ENCODE measurements around the gene RAB1B.
"Not testable (repeated sequence)": the region's sequence is repeated elsewhere in the genome, so short reads cannot be mapped to it uniquely, and the experiment has no call there.

RAB1B gene

DNA sequence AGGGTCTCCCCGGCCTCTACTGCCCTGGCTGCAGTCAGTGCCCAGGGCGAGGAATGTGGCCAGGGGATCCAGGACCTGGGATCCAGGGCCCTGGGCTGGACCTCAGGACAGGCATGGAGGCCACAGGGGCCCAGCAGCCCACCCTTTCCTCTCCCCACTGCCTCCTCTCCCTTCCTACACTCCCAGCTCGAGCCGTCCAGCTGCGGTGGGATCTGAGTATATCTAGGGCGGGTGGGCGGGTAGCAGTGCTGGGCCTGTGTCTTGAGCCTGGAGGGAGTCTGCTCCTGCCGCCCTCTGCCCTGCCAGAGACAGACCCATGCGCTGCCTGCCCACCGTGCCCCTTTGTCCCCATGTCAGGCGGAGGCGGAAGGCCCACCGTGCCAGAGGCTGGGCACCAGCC, 8.2 kb downstream of the RAB1B start:
- H3K27ac ChIP-seq (ENCODE audit: low read depth, low read length); H3K27me3 ChIP-seq (ENCODE audit: insufficient read depth, low read length); H3K4me1 ChIP-seq (ENCODE audit: control insufficient read depth, insufficient read depth, low read length, unreplicated experiment); H3K36me3 ChIP-seq (ENCODE audit: insufficient read depth, low read length); H2AFZ ChIP-seq (ENCODE audit: low read length, unreplicated experiment); H3K79me2 ChIP-seq (ENCODE audit: control insufficient read depth, insufficient read depth, low read length, unreplicated experiment); H3K4me3 ChIP-seq (ENCODE audit: low read depth, low read length): not testable (repeated sequence)

GRCh38 chr11:66277064-66277463, 8.6 kb downstream of the RAB1B start:
- not testable (repeated sequence) for H3K4me3 ChIP-seq (ENCODE audit: low read depth, low read length); H3K27ac ChIP-seq (ENCODE audit: low read depth, low read length); H3K27me3 ChIP-seq (ENCODE audit: insufficient read depth, low read length); H2AFZ ChIP-seq (ENCODE audit: low read length, unreplicated experiment); H3K79me2 ChIP-seq (ENCODE audit: control insufficient read depth, insufficient read depth, low read length, unreplicated experiment); H3K36me3 ChIP-seq (ENCODE audit: insufficient read depth, low read length); H3K4me1 ChIP-seq (ENCODE audit: control insufficient read depth, insufficient read depth, low read length, unreplicated experiment)

DNA sequence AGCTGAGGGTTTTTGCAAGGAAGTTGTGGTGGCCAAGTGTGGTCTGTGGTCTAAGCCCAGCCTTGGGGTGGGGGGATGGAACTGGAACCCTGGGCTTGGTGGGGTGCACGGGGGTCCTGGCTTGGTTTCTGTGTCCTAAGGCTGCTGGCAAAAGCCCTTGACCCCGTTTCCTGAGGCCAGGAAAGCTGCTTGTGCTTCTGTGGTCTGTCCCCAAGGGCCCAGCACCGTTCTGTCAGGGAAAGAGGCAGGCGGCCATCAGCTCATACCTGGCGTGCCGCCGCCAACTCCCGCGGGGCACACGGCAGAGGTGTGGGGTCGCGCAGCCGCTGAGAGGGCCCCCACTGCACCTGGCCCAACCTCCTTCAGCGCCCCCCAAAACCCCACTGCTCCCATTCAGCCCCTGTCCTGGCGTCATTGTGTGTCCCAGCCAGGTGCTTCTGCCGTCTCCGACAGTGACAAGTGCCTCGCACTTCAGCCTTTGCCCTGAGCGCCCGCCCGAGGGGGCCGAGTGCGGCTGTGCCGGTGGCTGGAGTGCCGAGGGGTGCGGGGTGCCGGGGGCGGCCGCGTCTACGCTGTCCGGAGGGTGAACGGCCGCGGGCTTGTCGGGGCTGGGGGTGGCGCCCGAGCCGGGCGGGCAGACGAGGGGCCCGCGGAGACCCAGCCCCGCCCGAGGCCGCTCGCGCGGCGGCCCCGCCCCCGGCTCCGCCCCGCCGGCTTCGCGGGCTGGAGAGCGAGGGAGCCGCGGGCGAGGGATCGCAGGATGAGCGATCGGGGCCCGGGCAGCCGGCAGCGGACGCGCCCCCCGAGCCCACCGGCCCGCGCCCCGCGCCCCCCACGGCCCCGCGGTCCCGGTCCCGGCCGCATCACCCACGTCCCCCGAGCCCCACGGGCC, 9.3 kb downstream of the RAB1B start, which contains the start of gene CNIH2:
CNIH2 (plus strand) TSS at position 705 of the 892 bp plus-strand sequence. CDS start 282 bp downstream, outside the sequence.
- Histone ChIP-seq H2AFZ (ENCODE audit: low read length, unreplicated experiment) (no peak within 1 kb of the TSS), H3K4me3 (ENCODE audit: low read depth, low read length) (no peak within 1 kb of the TSS), H3K27ac (ENCODE audit: low read depth, low read length) (no peak within 1 kb of the TSS), H3K36me3 (ENCODE audit: insufficient read depth, low read length) (no peaks in the 10 kb centered on the region; the same call in 1 of the 2 replicates), H3K79me2 (ENCODE audit: control insufficient read depth, insufficient read depth, low read length, unreplicated experiment) (no peaks in the 10 kb centered on the region), H3K4me1 (ENCODE audit: control insufficient read depth, insufficient read depth, low read length, unreplicated experiment) (no peaks in the 10 kb centered on the region), H3K27me3 (ENCODE audit: insufficient read depth, low read length) (no peaks in the 10 kb centered on the region; the same call in 1 of the 2 replicates)

DNA sequence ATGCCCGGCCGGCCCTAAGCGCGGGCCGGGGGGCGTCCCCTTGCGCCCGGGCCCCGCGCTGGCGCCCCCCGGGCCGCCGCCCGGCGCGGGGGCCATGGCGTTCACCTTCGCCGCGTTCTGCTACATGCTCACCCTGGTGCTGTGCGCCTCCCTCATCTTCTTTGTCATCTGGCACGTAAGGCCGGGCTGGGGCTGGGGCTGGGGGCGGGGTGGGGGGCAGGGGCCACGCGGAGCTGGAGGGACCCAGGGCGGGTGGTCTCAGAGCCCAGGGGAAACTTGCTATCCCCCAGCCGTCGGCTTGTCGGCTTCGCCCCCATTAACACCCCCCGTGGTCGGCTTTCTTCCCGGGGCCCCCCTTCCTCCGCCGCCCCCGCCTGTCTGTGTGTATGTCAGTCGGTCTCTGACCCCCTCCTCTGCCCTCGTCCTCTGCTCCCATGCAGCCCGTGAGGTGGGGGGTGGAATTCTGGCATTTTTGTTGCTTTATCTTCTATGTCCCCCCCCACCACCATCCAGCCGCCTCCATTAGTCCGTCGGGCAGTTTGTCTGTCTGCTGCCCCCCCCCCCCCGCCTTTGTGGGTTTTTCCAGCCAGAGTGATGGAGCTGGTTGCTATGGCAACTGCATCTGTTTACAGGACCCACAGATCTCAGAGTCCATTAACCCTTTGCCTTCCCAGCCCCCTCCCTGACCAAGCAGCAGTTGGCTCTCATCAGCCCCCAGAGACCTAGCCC, 10.1 kb downstream of the RAB1B start:
- Histone ChIP-seq H3K4me3 (ENCODE audit: low read depth, low read length) (no peak overlapping the region), H3K27ac (ENCODE audit: low read depth, low read length) (no peak overlapping the region), H3K36me3 (ENCODE audit: insufficient read depth, low read length) (no peaks in the 10 kb centered on the region), H2AFZ (ENCODE audit: low read length, unreplicated experiment) (no peak overlapping the region), H3K79me2 (ENCODE audit: control insufficient read depth, insufficient read depth, low read length, unreplicated experiment) (no peaks in the 10 kb centered on the region), H3K4me1 (ENCODE audit: control insufficient read depth, insufficient read depth, low read length, unreplicated experiment) (no peaks in the 10 kb centered on the region), H3K27me3 (ENCODE audit: insufficient read depth, low read length) (no peaks in the 10 kb centered on the region; the same call in 1 of the 2 replicates)

GRCh38 chr11:66279092-66279734, 10.8 kb downstream of the RAB1B start:
- Histone ChIP-seq H3K27me3 (ENCODE audit: insufficient read depth, low read length) (no peaks in the 10 kb centered on the region; the same call in 1 of the 2 replicates), H3K4me1 (ENCODE audit: control insufficient read depth, insufficient read depth, low read length, unreplicated experiment) (no peaks in the 10 kb centered on the region), H3K4me3 (ENCODE audit: low read depth, low read length) (no peak overlapping the region), H2AFZ (ENCODE audit: low read length, unreplicated experiment) (no peak overlapping the region), H3K27ac (ENCODE audit: low read depth, low read length) (no peak overlapping the region), H3K79me2 (ENCODE audit: control insufficient read depth, insufficient read depth, low read length, unreplicated experiment) (no peaks in the 10 kb centered on the region), H3K36me3 (ENCODE audit: insufficient read depth, low read length) (no peaks in the 10 kb centered on the region)

DNA sequence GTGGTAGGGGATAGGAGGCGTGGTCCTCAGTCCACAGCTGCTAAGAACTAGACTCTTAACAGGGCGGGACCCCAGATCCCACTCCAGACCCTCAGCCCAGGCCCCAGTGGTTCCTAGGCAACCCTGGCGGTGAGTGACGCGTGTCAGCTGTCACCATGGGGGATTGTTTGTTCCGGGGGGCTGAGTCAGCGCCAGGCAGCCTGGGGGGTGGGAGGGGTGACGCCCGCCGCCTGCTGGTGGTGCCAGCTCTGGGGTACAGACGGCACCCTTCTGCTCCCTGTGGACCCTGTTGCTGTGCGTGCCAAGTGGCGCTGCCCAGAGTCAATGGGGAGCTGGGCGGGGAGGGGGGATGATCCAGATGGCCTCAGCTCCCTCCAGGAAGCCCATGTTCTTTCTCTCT, 12.0 kb downstream of the RAB1B start:
- no peak overlapping the region for H2AFZ ChIP-seq (ENCODE audit: low read length, unreplicated experiment)
- no peak overlapping the region for H3K4me3 ChIP-seq (ENCODE audit: low read depth, low read length)
- no peaks in the 10 kb centered on the region for H3K79me2 ChIP-seq (ENCODE audit: control insufficient read depth, insufficient read depth, low read length, unreplicated experiment)
- no peaks in the 10 kb centered on the region for H3K4me1 ChIP-seq (ENCODE audit: control insufficient read depth, insufficient read depth, low read length, unreplicated experiment)
- H3K27ac ChIP-seq (ENCODE audit: low read depth, low read length) = no peak overlapping the region
- no peaks in the 10 kb centered on the region for H3K36me3 ChIP-seq (ENCODE audit: insufficient read depth, low read length)
- no peaks in the 10 kb centered on the region; the same call in 1 of the 2 replicates for H3K27me3 ChIP-seq (ENCODE audit: insufficient read depth, low read length)

GRCh38 chr11:66281001-66281400, 12.6 kb downstream of the RAB1B start:
- H3K4me1 ChIP-seq (ENCODE audit: control insufficient read depth, insufficient read depth, low read length, unreplicated experiment) = no peaks in the 10 kb centered on the region
- no peaks in the 10 kb centered on the region; the same call in 1 of the 2 replicates for H3K27me3 ChIP-seq (ENCODE audit: insufficient read depth, low read length)
- no peak overlapping the region for H2AFZ ChIP-seq (ENCODE audit: low read length, unreplicated experiment)
- H3K4me3 ChIP-seq (ENCODE audit: low read depth, low read length) = no peak overlapping the region
- no peaks in the 10 kb centered on the region for H3K79me2 ChIP-seq (ENCODE audit: control insufficient read depth, insufficient read depth, low read length, unreplicated experiment)
- no peak overlapping the region for H3K27ac ChIP-seq (ENCODE audit: low read depth, low read length)
- no peaks in the 10 kb centered on the region for H3K36me3 ChIP-seq (ENCODE audit: insufficient read depth, low read length)

DNA sequence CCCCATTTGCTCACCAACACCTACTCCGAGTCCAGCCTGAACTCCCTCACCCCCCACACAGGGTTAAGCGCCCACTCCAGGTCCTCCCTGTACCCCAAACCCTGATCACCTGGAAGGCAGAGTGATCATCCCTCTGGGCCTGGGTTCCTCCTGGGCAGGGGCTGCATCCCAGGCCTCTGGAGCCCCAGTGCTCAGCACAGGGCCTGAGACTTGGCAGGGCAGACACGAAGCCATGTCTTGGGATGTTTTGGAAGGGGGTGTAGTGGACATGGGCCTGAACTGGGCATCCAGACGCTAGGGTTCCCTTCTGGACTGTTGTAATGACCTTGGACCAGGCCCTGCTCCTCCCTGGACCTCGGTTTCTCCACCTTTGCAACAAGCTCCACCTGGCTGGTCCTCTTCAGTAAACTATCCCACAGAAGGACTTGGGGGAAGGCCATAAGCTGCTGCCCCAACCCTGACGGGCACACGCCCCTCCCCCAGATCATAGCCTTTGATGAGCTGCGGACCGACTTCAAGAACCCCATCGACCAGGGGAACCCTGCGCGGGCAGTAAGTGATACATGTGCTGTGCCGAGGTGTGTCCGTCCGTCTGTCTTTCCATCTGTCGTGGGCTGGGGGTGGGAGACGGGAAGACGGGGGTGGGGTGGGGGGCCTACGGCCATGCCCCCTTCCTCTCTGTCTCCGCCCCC, 13.5 kb downstream of the RAB1B start:
- no peak overlapping the region for H3K4me3 ChIP-seq (ENCODE audit: low read depth, low read length)
- no peaks in the 10 kb centered on the region for H3K4me1 ChIP-seq (ENCODE audit: control insufficient read depth, insufficient read depth, low read length, unreplicated experiment)

GRCh38 chr11:66282468-66283455, 14.3 kb downstream of the RAB1B start:
- Histone ChIP-seq H3K79me2 (ENCODE audit: control insufficient read depth, insufficient read depth, low read length, unreplicated experiment) (peaks cover 11% of the 10 kb centered on the region), H3K27ac (ENCODE audit: low read depth, low read length) (no peak overlapping the region), H3K4me3 (ENCODE audit: low read depth, low read length) (no peak overlapping the region)

More for the DNA sequence above, 13.5 kb downstream of the RAB1B start:
- Histone ChIP-seq H2AFZ (ENCODE audit: low read length, unreplicated experiment) (no peak overlapping the region), H3K27ac (ENCODE audit: low read depth, low read length) (no peak overlapping the region), H3K27me3 (ENCODE audit: insufficient read depth, low read length) (no peaks in the 10 kb centered on the region; the same call in 1 of the 2 replicates), H3K79me2 (ENCODE audit: control insufficient read depth, insufficient read depth, low read length, unreplicated experiment) (peaks cover 3% of the 10 kb centered on the region), H3K36me3 (ENCODE audit: insufficient read depth, low read length) (no peaks in the 10 kb centered on the region)

More at GRCh38 chr11:66282468-66283455, 14.3 kb downstream of the RAB1B start:
- Histone ChIP-seq H2AFZ (ENCODE audit: low read length, unreplicated experiment) (no peak overlapping the region), H3K4me1 (ENCODE audit: control insufficient read depth, insufficient read depth, low read length, unreplicated experiment) (peaks cover 4% of the 10 kb centered on the region), H3K27me3 (ENCODE audit: insufficient read depth, low read length) (no peaks in the 10 kb centered on the region; the same call in 1 of the 2 replicates), H3K36me3 (ENCODE audit: insufficient read depth, low read length) (no peaks in the 10 kb centered on the region)

Measured in ACC112 (cell line).